Measurements from ENCODE around the gene ZIC4. TPM values are rescaled to one million over a fixed set of nuclear protein-coding genes. Genes with fewer than 3 reads are reported as not detected.

ZIC4 gene
- total and polyA plus RNA-seq, 9 of the 15 experiments (the other 6 are each of a cell fraction or from before 2014, with no cell fraction given): not detected

DNA sequence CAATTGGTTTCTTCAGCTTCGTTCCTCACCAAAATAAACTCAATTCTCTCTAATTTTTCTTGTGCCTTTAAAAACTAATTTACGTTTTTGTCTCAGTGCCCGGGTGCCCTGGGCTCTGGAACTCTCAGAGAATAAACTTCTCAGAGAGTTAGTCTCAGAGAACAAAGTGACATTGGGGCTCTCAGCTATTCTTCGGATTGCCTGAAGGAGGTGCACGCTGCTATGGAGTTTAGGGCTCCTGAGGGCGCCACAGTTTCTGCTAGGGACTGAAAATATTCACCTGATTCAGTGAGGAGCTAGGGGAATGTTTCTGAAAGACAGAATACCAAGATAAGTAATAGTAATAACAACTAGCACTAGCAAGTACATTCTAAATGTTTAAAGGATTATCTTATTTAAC lies 22.7 kb downstream of the ZIC4 start:
- Histone ChIP-seq H3K4me3 (no peak overlapping the region), H4K20me1 (replicated peaks; ENCODE audit: control insufficient read depth, insufficient read depth, low read length) (no peaks in the 10 kb centered on the region), H3K27ac (ENCODE audit: extremely low read depth, low read depth, low read length) (no peak overlapping the region), H3K27me3 (ENCODE audit: control insufficient read depth in 2 of 2, insufficient read depth in 2 of 2, low read length in 2 of 2) (peaks cover 0 to 22% of the 10 kb centered on the region in 2 experiments; a peak in 2 of 5 replicates), H3K4me1 (replicated peaks in 1 of 2; ENCODE audit: control insufficient read depth in 2 of 2, insufficient read depth in 2 of 2, low read length in 2 of 2) (no peaks in the 10 kb centered on the region), H3K9me1 (ENCODE audit: control insufficient read depth, insufficient read depth, low read length) (no peaks in the 10 kb centered on the region), H2AFZ (ENCODE audit: low read depth, low read length) (no peak overlapping the region), H3K4me2 (ENCODE audit: insufficient read depth, low read length) (no peak overlapping the region), H3K36me3 (ENCODE audit: control insufficient read depth, insufficient read depth, low read length) (no peaks in the 10 kb centered on the region), H3K79me2 (ENCODE audit: control insufficient read depth, insufficient read depth, low read length) (no peaks in the 10 kb centered on the region), H3K9ac (ENCODE audit: insufficient read depth in 1 of 2, low read depth in 2 of 2, low read length in 2 of 2) (no peak overlapping the region), H3K9me3 (replicated peaks; ENCODE audit: control insufficient read depth, insufficient read depth, low read depth, low read length) (no peaks in the 10 kb centered on the region)
- intact Hi-C loops (cut with micrococcal nuclease): loop anchor here (10.0 kb wide), 1 partner anchor 1561 kb away; no protein-coding TSS in a partner anchor
- ChIA-PET POLR2A (no interaction called here), CTCF (ENCODE audit: low intra/inter-chr PET ratio) (no interaction called here)
- TF ChIP-seq ZNF764 (CRISPR knock-in tag; IDR thresholded peaks at IDR 0.05; ENCODE audit: low read depth) (0 out of 2 replicates have a peak, but pooled peaks have one; percentile 51), ZNF668 (CRISPR knock-in tag; IDR thresholded peaks at IDR 0.05) (no peak), ZNF354B (CRISPR knock-in tag; IDR thresholded peaks at IDR 0.05) (no peak), TRIM24 (IDR thresholded peaks at IDR 0.05) (no peak), ETV5 (CRISPR knock-in tag; IDR thresholded peaks at IDR 0.05; ENCODE audit: low read depth) (no peak), SRF (CRISPR knock-in tag; IDR thresholded peaks at IDR 0.05) (no peak)
- TF ChIP-seq, protein P1, sequence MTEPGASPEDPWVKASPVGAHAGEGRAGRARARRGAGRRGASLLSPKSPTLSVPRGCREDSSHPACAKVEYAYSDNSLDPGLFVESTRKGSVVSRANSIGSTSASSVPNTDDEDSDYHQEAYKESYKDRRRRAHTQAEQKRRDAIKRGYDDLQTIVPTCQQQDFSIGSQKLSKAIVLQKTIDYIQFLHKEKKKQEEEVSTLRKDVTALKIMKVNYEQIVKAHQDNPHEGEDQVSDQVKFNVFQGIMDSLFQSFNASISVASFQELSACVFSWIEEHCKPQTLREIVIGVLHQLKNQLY (CRISPR knock-in tag; conservative IDR thresholded peaks at IDR 0.05): no peak
- TF ChIP-seq, protein P2, sequence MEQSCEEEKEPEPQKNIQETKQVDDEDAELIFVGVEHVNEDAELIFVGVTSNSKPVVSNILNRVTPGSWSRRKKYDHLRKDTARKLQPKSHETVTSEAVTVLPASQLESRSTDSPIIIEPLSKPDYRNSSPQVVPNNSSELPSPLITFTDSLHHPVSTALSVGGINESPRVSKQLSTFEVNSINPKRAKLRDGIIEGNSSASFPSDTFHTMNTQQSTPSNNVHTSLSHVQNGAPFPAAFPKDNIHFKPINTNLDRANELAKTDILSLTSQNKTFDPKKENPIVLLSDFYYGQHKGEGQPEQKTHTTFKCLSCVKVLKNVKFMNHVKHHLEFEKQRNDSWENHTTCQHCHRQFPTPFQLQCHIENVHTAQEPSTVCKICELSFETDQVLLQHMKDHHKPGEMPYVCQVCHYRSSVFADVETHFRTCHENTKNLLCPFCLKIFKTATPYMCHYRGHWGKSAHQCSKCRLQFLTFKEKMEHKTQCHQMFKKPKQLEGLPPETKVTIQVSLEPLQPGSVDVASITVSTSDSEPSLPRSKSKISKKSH (CRISPR knock-in tag; IDR thresholded peaks at IDR 0.05): no peak
- TF ChIP-seq, protein P3, sequence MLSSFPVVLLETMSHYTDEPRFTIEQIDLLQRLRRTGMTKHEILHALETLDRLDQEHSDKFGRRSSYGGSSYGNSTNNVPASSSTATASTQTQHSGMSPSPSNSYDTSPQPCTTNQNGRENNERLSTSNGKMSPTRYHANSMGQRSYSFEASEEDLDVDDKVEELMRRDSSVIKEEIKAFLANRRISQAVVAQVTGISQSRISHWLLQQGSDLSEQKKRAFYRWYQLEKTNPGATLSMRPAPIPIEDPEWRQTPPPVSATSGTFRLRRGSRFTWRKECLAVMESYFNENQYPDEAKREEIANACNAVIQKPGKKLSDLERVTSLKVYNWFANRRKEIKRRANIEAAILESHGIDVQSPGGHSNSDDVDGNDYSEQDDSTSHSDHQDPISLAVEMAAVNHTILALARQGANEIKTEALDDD (IDR thresholded peaks at IDR 0.05): no peak
- TF ChIP-seq, protein P4, sequence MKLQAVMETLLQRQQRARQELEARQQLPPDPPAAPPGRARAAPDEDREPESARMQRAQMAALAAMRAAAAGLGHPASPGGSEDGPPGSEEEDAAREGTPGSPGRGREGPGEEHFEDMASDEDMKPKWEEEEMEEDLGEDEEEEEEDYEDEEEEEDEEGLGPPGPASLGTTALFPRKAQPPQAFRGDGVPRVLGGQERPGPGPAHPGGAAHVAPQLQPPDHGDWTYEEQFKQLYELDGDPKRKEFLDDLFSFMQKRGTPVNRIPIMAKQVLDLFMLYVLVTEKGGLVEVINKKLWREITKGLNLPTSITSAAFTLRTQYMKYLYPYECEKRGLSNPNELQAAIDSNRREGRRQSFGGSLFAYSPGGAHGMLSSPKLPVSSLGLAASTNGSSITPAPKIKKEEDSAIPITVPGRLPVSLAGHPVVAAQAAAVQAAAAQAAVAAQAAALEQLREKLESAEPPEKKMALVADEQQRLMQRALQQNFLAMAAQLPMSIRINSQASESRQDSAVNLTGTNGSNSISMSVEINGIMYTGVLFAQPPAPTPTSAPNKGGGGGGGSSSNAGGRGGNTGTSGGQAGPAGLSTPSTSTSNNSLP (IDR thresholded peaks at IDR 0.05; ENCODE audit: borderline replicate concordance, low read depth, low read length): no peak
- TF ChIP-seq, protein P5, sequence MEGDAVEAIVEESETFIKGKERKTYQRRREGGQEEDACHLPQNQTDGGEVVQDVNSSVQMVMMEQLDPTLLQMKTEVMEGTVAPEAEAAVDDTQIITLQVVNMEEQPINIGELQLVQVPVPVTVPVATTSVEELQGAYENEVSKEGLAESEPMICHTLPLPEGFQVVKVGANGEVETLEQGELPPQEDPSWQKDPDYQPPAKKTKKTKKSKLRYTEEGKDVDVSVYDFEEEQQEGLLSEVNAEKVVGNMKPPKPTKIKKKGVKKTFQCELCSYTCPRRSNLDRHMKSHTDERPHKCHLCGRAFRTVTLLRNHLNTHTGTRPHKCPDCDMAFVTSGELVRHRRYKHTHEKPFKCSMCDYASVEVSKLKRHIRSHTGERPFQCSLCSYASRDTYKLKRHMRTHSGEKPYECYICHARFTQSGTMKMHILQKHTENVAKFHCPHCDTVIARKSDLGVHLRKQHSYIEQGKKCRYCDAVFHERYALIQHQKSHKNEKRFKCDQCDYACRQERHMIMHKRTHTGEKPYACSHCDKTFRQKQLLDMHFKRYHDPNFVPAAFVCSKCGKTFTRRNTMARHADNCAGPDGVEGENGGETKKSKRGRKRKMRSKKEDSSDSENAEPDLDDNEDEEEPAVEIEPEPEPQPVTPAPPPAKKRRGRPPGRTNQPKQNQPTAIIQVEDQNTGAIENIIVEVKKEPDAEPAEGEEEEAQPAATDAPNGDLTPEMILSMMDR (IDR thresholded peaks at IDR 0.05 in 2 of 3, conservative IDR thresholded peaks at IDR 0.05 in 1 of 3; ENCODE audit: insufficient read depth in 2 of 3, low read depth in 1 of 3, low read length in 3 of 3): peak in 2 of 3 experiments; percentile 26 to 49; a peak in 2 of 6 replicates
- WGBS (ENCODE audit: insufficient coverage, low coverage, missing lambda C conversion rate): 4% methylated on average over 6 of the region's 6 CpGs
- in situ Hi-C loops (cut with MboI): loop anchor here (25.0 kb wide), 1 partner anchor 1554 kb away; no protein-coding TSS in a partner anchor
- DNase-seq (ENCODE audit: extremely low read depth in 1 of 4, low spot score in 3 of 4) (peak in 1 of 4 experiments; percentile 9), FAIRE-seq (no peak), ATAC-seq (peak; percentile 81)
- BruUV-seq (replicated peaks): no TSS peak

All from K562 (cell line).